Activated CD4-positive, alpha-beta T cell treated with anti-CD3 and anti-CD28 coated beads, Interleukin-2, Interleukin-4, amounts not matched to agents 100 ng/mL and 50 ng/mL, durations not matched to agents 16 hours and 8 hours (primary cell): ENCODE data around the gene ITGA1.
"Not testable (repeated sequence)": the region's sequence is repeated elsewhere in the genome, so short reads cannot be mapped to it uniquely, and the experiment has no call there.

ENCODE experiments used
- DNase-seq: peaks from one replicate; pipeline ENCODE4 v3.0.0-alpha.2; 2020; ENCODE audit warnings: low spot score

Gene ITGA1

DNA sequence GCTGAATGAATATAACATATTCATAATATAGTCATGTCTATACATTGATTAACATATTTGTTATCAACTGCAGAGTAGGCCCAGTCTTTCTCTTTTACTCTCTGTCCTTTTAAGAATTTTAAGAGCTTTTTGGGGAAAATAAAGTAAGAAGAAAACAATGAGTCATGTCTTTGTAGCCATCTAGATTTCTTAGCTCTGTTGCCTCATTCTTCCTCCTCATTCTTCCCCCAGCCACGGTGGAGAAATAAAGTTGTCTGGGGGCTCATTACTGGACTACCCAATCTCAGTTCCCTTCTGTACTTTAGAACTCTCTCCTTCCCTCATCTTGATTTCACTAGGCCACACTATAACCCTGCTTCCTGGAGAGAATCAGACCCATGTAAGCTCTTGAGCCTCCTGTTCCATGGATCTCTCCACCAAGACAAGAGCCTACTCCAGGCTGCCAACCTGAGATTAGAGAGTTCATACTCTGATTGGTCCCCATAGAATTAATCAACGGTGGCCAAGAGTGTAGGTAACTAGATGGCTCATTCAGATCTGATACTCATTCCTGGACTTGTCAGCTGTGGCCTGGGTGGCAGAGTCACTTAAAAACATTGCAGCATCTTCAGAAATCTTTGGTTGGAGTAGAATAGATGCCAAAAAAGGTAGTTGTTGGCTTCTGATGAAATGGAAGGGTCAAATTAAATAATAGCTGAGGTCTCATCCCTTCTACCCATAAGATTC, 44.2 kb downstream of the ITGA1 start:
- no peak for DNase-seq

DNA sequence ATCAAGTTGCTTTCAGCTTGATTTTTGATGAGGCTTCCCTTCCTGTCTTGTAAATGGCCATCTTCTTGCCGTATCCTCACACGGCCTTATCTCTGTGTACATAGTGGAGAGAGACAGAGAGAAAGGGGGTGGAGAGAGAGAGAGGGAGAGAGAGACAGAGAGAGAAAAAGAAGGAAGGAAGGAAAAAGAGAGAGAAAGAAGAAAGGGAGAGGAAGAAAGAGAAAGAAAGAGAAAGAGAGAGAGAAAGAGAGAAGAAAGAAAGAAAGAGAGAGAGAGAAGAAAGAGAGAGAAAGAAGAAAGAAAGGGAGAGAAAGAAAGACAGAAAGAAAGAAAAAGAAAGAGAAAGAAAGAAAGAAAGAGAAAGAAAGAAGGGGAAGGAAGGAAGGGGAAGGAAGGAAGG, 46.6 kb downstream of the ITGA1 start:
- no peak for DNase-seq

DNA sequence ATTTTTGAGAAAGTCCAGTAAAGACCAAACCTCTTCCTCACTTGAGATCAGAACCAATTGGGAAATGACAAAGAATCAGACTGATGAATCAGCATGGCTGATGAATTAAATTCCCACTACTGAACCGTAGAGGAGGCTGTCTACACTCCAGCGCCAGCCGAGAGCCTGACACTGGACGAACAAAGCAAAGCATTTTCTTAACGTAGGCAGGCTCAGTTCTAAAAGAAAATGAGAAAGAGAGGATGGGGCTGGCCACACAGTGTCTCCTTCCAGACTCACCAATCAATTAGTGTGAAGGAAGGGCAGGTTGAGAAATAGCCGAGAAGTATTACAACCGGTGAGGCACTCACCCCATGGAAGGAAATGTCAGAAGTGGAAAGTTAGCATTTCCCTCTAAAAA, 49.4 kb downstream of the ITGA1 start:
- no peak for DNase-seq

DNA sequence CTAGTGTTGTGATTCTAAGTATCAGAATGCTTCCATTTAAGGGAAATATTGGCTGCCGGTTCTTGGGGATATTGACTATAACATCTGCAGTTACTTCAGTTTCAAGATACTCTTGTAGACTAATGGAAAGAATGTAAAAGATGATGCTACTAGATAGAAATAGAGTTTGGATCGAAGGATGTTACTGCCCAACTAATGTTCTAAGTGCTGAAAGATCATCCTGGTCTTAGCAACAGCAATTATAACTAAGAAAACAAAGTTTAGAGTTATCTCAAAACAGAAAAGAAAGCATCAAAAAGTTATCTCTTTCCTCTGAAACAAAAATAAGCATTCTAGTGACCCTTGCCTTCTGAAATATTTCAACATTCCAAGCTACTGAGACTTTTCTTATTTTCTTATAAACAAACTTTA, 49.9 kb downstream of the ITGA1 start:
- no peak for DNase-seq

DNA sequence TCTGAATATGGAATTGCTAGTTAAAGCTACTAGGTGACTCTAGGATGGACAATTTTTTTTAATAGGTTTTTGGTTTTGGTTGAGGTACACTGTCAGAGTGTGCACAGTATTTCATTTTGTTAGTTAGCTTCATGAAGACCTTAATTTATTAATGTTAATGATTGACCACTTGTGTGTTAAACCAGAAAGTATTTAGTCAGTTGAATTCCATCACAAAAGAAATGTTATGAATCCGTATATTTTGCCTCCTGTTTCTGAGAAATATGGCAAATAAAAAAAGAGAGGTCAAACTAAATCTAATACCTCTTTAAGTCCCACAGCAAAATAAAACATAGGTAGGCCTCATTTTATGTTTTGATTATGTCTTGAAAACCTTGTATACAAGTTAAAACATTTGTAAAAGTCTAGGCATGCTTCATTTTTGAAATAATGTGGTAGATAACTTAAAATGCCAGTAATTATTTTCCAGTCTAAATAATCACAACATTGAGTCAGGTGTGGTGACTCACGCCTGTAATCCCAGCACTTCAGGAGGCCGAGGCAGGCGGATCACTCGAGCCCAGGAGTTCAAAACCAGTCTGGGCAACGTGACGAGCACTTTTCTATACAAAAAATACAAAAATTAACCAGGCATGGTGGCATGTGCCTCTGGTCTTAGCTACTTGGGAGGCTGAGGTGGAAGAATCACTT, 50.8 kb downstream of the ITGA1 start:
- DNase-seq: no peak

DNA sequence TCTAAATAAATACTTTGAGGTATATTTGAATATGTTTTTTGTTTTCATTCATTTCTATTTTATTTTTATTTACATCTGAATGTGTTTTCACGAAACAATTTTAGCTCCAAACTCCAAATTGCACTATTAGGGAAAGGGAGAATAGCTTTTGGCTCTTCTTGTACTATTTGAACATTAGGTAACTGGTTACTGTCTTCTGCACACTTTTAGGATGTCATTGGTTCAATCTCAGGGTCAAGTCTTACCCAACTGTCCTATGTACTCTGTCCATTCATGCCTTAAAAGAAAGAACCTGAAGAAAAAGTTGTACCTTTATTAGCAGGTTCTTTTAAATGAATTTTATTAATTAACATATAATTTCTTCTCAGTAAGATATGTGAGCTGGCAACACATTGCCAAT, 51.6 kb downstream of the ITGA1 start:
- DNase-seq: no peak

DNA sequence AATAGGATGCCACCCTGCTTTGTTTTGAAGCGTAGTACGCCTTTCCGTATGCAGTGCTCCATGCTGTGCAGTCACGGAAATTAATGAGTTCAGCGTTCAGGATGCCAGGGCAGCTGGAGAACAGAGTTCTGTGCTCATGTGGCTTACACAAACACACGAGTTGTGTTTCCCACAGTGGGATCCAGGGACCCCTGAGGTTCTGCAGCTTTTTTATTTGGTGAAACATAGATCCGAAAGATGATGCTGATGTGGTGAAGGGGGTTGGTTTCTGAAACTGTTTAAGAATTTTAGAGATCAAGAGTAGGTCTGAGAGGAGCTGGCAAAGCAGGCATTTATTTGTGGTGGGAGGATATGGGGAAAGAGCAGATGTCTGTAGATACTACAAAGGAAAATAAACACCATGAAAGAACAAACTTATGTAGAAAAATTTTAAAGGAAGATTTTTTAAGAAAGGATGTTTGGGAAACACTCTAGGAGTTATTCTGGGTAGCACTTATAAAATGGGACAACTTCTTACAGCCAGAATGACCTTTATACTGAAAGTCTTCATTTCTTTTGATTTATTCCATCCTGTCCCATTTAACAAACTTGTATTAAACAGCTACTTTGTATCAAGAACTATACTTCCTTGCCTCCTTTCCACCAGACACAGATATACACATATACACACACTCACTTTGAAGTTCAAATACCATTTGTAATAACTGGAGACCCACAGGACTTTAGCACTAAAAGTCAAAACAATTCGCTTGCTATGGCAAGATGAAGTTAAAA, 52.7 kb downstream of the ITGA1 start:
- DNase-seq: no peak

DNA sequence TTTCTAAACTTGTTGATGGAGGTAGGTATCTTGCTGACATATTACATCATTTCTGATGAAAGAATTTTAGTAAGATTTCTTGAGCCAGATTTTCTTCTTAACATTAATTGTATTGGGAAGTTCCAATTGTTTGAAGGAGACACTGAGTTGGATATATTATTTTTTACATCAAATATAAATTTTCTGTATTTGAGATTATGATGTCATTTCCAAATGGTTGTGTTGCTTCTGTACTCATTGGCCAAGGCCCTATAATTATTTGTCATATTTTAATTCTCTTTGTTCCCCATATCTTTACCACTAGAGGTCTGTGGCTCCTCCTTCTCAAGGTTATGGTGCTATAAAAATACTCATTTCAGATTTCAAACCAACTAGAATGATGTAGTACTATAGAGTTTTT, 53.4 kb downstream of the ITGA1 start:
- DNase-seq: no peak

DNA sequence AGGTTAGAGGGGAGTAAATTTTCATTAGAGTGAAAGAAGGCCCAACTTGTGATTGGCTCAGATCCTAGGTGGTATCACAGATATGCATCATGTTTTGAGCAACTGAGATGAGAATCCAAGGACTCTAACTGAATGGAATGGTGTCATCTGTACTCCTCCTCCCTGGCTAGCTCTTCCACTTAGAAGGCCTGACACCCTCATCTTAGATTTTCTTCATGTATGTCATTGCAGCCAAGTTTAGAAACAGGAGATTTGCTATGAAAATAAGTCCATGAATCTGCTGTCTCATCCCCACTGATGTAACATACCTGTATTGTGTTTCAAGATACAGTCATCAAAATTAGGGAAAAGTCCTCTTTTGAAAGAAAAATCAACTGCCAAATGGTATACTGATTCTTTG, 54.4 kb downstream of the ITGA1 start:
- no peak for DNase-seq

DNA sequence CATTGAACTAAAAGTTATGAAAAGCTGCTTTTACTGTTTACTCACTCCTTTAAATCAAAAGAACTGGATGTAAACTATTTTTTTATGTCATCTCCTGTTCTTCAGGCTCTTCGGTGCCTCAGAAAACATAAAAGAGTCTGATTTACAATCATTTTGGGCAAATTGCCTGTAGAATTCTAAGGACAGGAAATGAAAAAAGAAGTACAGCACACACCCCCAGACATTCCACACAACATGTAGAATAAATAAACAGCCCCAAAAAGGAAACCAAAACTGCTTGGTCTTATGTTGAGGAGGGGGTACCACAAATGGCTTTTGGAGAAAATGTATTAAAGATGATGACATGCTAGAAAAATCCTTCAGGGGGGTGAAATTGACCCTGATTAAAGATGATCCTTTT, 57.2 kb downstream of the ITGA1 start:
- DNase-seq: no peak

DNA sequence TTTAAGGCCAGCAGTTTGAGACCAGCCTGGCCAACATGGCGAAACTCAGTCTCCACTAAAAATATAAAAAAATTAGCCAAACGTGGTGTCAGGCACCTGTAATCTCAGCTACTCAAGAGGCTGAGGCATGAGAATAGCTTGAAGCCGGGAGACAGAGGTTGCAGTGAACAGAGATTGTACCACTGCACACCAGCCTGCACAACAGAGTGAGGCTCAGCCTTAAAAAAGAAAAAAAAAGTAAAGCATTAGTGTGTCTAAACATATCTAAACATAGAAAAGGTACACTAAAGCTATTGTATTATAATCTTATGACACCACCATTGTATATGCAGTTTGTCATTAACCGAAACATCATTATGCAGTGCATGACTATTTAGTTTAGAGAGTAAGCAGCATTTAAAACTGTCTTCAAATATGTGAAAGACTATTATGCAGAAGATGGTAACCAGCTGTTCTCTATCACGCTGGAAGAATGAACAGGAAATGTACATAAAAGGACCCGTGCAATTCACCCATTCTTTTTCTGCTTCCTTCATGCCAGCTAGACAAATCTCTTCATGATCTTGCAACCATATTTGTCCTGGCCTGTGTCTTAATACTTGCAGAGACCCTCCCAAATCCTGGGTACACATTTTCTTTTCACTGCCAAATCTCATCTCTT, 58.6 kb downstream of the ITGA1 start:
- no peak for DNase-seq

DNA sequence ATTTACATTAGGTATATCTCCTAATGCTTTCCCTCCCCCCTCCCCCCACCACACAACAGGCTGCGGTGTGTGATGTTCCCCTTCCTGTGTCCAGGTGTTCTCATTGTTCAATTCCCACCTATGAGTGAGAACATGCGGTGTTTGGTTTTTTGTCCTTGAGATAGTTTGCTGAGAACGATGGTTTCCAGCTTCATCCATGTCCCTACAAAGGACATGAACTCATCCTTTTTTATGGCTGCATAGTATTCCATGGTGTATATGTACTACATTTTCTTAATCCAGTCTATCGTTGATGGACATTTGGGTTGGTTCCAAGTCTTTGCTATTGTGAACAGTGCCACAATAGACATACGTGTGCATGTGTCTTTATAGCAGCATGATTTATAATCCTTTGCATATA, 61.0 kb downstream of the ITGA1 start:
- not testable (repeated sequence) for DNase-seq

DNA sequence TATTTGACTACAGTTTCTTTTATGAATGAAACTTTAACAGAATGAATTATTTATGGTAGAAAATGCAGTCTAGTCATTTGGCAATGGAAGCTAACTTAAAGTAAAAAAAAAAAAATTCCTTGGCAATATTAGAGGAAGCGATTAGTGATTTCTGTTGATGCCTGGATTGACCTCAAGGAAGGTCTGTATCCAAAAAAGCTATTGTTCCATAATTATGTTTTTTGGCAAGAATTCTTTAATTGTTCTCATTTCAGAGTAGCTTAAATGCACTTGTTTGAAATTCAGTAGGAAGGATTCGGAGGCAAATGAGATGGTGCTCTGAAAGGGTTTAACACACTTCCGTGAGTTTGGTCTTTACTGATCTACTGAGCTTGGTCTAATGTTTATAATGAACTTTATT, 61.8 kb downstream of the ITGA1 start:
- DNase-seq: no peak

DNA sequence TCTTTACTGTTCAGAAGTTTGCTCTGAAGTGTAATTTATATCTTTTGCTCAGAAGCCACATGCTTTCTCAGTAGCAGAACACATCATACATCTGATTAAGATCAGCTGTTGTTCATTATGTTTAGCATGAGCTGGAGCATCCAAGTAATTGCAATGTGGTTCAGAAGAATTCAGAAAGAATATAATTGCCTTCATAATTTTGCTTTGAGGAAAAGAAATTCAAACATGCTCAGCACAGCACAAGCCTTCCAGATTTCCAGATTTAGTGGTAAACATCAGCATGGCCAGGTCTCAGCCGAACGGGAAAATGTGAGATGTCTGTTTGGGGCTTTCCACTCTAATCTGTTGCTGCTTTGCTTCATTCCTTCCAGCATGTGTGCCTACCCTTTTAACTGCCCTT, 65.9 kb downstream of the ITGA1 start:
- no peak for DNase-seq

DNA sequence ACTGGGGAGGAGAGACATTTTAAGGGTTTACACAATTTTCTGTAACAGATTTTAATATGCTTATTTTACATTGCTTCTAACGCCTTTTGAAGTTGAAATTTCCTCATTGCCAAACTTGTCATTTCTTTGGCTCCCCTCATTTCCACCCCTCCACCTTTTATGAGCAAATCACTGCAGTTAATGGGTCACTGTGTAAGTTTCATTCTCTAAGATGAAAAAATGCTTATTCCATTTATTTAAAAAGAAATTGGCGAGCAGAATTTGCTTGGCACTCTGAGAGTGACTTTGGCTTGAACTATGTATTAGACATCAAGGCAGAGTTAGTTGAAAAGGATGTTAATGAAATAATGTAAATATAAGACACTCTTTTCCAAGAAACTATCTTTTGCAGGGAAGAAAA, 66.6 kb downstream of the ITGA1 start:
- no peak for DNase-seq

DNA sequence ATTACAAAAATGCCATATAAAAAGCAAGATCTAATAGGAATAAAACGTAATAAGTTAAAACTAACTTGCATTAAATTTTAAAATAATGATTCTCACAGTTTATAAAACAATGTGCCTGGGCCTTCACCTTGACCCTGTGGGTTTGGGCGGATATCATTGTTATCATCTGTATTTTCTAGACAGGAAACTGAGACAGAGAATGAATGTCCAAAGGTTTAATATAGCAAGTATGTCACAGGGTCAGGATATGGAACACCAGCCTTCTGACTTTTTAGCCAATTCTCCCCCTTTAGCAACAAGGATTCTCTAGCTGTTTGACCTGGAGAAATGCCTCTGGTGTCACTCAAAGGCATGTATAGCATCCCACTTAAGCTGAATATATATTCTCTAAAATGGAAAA, 67.2 kb downstream of the ITGA1 start:
- DNase-seq: no peak

DNA sequence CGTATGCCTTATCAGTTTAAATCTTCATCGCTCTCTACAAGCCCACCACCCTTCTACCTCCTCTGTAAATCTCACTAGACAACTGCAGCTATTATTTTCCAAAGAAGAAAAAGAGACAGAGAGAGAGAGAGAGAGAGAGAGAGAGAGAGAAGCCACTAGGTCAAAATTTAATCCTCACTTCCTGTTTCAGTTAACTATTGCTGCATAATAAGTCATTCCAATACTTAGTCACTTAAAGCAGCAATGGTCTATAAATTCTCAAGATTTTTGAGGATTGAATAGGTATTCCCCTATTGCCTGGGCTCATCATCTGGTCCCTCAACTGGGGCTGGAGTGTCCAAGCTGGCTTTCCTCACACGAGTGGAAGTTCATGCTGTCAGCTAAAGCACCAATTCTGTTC, 68.8 kb downstream of the ITGA1 start:
- no peak for DNase-seq

DNA sequence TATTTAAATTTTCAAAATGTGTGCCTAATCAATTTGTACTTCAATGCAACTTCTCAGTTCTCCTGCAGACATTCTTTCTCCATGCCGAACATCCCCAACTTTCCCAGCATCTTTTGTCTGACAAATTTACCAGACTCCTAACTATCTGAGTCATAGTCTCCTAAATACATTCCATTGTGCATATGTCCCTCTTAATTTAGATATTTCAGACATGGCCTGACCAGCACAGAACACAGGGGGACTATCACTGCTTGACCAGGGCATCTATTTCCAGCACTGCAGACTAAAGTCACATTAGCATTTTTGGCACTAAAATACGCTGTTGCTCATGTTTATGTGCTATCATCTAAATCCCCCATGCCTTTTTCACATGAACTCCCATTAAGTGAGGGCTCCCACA, 71.9 kb downstream of the ITGA1 start:
- no peak for DNase-seq

DNA sequence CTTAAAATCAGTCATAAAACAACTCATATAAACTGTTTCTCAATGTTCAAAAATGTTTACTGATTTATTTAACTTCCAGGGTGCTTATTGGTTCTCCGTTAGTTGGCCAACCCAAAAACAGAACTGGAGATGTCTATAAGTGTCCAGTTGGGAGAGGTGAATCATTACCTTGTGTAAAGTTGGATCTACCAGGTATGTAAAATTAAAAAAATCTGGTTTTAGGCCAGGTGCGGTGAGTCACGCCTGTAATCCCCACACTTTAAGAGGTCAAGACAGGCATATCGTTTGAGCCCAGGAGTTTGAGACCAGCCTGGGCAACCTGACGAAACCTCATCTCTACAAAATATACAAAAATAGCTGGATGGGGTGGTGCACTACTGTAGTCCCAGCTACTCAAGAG, 73.7 kb downstream of the ITGA1 start:
- no peak for DNase-seq

DNA sequence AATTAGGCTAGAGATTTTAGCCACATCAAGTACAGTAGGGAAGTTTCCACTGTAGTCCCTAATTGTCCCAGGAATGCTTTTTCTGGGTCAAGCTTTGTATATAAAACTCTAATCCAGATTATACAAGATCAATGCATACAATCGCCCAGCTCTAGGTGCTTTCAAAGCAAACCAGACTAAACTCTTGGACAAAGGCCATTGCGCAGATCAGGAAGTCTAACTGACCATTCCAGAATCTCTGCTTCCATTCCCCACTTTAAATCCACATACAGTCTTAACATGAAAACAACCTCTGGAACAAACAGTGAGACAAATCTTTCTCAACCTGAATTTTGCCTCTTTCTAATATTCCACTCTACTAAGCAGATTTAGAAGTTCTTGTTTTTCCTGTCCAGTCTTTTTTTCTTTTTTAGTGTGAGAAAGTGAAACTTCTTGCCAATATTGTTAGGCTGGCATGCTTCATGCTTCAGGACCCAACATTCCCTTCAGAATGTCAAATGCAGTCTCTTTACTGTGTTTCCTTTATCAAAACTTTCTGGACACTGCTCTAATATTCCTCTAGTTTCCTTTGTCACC, 76.1 kb downstream of the ITGA1 start:
- DNase-seq: no peak

DNA sequence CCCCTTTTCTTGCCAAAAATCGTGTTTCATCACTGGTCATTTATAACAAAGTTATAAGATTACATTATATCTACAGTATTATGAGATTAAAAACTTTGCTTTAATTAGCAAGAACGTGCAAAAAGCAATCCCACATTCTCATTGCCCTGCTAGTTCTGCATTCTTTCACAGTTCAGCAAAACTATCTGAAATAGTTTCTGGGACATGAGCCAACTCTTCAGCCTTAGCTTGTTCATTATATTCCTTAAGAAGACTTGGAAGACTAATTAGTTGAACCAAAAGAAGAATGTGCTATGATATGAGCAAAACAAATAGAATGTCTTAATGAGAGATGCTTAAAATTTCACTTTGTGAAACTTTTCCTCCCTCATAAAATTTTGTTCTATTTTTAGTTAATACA, 76.7 kb downstream of the ITGA1 start:
- DNase-seq: no peak

DNA sequence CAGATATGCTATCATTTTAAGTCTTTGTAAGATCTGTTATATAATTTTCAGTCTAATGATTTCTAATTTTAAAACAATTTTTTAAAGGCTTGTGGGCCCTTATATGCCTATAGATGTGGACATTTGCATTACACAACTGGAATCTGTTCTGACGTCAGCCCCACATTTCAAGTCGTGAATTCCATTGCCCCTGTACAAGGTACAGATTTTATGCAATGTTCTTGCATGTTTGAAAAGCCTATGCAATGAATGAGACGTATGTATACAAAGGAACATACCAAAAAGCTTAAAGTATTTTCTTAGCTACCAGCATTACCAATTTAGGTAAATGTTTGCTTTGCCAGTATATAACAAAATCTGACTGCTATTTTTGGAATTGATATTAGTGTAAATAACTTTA, 77.2 kb downstream of the ITGA1 start:
- no peak for DNase-seq
